ENCODE measurements around the gene POFUT2.

DNA sequence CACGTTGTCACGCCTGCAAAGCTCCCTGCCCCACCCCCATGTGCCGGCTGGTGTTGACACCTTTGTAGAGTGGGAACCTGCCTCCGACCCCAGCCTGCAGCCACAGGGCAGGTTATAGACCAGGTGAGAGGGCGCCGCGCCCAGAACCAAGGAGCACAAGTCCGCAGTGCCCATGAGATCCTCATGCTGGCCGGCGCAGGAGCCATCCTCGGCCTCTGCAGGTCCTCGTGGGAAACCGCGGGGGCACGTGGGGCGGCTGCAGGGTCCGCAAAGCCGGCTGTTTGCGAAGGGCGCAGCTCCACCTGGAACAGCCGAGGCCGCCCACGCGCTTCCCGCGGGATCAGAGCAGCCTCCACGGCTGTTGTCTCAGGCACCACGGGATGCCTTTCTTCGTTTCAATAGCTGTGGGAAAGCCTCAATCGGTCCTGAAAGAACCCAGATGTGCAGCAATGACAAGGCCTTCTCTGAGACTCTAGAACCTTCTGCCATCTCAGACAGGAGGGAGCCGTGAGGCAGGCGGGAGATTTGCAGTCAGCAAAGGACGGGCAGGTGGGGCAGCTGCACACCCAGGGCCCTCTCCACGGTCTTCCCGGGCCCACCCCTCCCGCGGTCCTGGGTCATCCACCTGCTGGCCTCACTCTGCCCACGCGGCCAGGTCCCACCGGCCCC lies 29.9 kb downstream of the POFUT2 start:
- TF ChIP-seq, protein P1, sequence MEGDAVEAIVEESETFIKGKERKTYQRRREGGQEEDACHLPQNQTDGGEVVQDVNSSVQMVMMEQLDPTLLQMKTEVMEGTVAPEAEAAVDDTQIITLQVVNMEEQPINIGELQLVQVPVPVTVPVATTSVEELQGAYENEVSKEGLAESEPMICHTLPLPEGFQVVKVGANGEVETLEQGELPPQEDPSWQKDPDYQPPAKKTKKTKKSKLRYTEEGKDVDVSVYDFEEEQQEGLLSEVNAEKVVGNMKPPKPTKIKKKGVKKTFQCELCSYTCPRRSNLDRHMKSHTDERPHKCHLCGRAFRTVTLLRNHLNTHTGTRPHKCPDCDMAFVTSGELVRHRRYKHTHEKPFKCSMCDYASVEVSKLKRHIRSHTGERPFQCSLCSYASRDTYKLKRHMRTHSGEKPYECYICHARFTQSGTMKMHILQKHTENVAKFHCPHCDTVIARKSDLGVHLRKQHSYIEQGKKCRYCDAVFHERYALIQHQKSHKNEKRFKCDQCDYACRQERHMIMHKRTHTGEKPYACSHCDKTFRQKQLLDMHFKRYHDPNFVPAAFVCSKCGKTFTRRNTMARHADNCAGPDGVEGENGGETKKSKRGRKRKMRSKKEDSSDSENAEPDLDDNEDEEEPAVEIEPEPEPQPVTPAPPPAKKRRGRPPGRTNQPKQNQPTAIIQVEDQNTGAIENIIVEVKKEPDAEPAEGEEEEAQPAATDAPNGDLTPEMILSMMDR (IDR thresholded peaks at IDR 0.05; ENCODE audit: low read length) = no peak
- TF ChIP-seq EZH2 (IDR thresholded peaks at IDR 0.05; ENCODE audit: borderline replicate concordance, low read length) = no peak

Data from OCI-LY1 (cell line).